GM21515 (cell line): Measurements from ENCODE around the gene WBP1.
"Not testable (repeated sequence)": the region's sequence is repeated elsewhere in the genome, so short reads cannot be mapped to it uniquely, and the experiment has no call there.

Experiments
- ATAC-seq: cut with Tn5 transposase; IDR thresholded peaks from one replicate; pipeline ENCODE4 v1.9.1; 2021; ENCODE audit not compliant: unreplicated experiment

WBP1 gene

GRCh38 chr2:74458132-74458937, at the start of gene WBP1:
WBP1 (plus strand) TSS chr2:74458438; CDS start chr2:74458603, 165 bp downstream.
- peak; percentile 78 for ATAC-seq

DNA sequence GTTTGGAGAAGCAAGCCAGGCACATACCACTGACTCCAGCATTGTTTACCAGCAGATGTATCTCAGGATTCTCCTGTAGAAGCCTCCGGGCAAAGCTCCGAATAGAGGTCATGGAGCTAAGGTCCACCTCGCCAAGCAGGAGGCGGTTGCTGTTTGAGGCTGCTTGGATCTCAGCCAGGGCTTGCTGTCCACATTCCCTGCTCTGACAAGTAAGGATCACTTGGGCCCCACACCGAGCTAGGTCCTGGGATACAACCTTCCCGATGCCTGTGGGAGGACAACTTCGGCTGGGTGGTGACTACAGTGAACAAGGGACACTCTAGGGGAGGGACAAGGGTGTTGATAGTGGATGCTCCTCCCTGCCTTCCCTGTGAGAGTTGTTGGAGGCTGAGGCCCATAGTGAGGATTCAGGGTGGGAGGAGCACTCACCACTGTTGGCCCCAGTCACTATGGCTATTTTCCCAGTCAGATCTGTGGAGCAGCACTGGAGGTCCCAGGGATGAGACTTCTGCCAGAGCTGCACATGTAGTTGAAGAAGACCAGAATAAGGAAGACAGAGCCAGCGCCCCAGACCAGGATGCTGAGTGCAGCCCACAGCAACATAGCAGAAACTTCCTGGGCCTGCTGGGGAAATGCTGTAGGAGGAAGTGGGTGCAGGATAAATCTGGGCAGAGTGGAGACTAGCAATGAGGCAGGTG, 45.1 kb upstream of the WBP1 start:
- no peak for ATAC-seq

DNA sequence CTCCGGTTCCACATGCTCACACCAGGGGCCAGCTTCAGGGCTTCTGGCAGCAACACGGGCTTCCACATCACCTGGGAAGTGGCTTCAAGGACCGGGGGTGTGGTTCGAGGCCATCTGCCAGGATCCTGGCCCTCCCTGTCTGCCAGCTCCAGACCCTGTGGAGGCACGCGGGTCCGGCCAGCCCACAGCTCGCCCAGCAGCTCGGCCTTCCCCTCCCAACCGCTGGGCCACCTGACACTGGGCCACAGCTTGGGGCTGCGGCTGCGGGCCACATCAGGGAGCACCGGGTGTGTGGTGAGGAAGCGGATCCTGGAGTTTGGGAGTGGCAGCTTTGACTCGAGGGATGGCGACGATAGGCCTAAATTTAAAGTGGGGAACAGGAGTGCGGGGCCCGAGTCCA, 43.8 kb upstream of the WBP1 start:
- no peak for ATAC-seq

GRCh38 chr2:74414881-74415761, 43.1 kb upstream of the WBP1 start:
- ATAC-seq = no peak

- ATAC-seq = no peak
These were observed 42.4 kb upstream of the WBP1 start for GRCh38 chr2:74415762-74416395.

DNA sequence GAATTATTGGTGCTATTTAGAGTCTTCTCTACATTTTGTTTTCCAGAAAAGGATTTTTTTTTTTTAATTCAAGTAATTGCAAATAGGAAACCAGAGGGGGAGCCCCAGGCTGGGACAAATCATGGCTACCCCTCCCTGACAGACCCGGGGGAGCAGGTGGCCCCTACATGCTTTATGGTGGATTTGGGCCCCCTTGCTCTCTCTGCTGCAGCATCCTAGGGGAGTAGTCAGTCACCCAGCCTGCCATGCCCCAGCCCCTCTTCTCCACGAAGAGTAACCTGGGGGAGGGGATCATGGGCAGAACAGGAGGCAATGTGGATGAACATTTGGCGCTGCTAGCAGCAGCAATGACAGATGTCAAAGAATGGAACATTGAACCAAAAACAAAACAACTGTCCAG, 41.5 kb upstream of the WBP1 start:
- no peak for ATAC-seq

- no peak for ATAC-seq
These were observed 41.0 kb upstream of the WBP1 start for GRCh38 chr2:74417197-74417596.

DNA sequence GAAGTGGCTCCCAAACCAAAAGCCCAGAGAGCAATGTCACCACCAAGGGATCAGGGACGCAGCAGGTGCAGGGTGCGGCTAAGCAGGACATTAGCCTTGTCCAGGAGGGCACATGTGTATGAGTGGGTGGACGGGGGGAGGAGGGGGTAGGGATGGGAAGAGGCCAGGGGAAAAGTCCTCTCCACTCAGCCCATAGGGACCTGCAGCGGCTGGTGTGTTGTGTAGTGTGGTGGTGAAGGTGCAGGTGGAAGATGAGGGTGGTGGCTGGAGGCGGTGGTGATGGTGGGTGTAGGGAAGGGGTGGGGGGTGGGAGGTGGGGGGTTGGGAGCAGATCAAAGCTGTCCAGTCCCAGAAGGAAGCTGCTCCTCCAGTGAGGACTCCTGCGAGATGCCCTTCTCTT, 40.5 kb upstream of the WBP1 start:
- ATAC-seq = no peak

DNA sequence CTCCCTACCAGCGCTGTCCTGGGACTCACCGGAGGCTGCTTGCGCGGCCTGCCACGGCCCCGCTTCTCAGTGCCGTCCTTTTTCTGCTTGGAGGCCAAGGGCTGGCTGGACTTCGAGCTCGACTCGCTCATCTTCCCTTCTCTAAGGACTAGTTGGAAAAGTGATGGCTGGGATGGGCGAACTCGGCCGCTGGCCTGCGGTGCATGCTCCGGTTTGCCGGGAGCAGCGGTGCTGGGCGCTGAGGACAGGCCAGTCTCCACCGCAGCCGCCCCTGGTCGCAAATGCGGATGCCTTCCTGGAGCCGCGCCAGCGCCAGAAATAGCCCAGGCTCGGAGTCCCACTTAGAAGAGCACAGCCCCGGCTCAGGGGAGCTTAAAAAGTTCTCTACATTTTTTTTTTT, 39.9 kb upstream of the WBP1 start:
- no peak for ATAC-seq

- ATAC-seq = no peak
These were observed 38.9 kb upstream of the WBP1 start for GRCh38 chr2:74419345-74419744.

- no peak for ATAC-seq
These were observed 38.2 kb upstream of the WBP1 start for GRCh38 chr2:74420006-74420405.

DNA sequence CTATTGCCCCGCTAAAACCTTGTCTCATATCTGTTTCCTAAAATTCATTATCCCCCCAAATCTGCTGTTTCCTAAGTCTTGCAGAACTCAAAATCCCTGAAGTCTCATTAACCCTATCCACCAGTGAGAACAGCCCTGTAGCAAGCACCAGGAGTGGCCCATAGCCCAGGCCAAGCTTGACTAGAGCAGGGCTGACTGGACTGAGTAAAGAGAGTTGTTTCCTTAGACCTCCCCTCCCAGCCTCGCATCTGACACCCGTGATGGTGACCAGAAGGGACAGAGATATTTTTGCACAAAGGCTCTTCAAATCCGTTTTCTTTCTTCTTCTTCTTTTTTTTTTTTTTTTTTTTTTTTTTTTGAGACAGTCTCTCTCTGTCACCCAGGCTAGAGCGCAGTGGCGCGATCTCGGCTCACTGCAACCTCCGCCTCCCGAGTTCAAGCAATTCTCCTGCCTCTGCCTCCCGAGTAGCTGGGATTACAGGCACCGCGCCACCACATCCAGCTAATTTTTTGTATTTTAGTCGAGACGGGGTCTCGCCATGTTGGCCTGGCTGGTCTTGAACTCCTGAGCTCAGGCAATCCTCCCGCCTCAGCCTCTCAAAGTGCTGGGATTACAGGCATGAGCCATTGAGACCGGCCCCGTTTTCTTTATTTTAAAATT, 37.7 kb upstream of the WBP1 start:
- not testable (repeated sequence) for ATAC-seq

GRCh38 chr2:74421221-74421870, 36.9 kb upstream of the WBP1 start, which contains the start of the genes C2orf81 and WDR54:
C2orf81 (minus strand) TSS chr2:74421619; CDS start chr2:74421560, 59 bp downstream.
WDR54 (plus strand) TSS chr2:74421730; CDS start chr2:74422154, 424 bp downstream.
- peak; percentile 92 for ATAC-seq

GRCh38 chr2:74423231-74424095, 34.8 kb upstream of the WBP1 start:
- no peak for ATAC-seq

DNA sequence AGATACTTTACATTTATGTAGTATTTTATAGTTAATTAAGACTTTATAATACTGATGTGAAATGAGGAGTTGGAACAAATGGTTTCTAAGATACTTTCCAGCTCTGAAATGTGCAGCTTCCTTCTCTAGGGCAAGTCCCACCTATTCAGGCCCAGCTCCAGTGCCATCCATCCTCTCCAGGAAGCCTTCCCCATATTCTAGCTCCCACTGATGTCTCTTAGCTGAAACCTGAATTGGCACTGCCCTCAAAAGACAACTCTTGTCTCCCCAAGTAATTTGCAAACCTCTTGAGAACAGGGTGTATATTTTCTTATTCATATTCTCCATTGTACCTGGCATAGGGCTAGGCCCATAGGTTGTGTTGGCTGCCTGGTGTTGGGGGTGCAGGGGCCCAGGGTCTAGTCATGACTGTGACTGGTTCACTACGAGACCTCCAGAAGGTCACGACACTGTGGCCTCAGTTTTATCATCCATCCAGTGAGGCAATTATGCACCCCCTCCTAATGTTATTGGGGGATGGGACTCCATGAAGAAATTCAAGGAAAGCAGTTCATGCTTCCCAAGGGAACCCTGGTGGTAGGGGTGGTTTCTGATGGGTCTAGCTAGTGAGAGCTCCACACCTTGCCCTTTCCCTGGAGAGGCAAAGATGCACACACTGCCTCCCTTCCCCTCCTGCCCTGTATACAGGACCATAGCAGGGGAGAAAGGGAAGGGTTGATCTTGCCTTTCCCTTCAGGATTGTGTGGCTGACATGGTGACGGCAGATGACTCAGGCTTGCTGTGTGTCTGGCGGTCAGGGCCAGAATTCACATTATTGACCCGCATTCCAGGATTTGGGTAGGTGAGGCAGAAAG, 33.9 kb upstream of the WBP1 start:
- no peak for ATAC-seq

DNA sequence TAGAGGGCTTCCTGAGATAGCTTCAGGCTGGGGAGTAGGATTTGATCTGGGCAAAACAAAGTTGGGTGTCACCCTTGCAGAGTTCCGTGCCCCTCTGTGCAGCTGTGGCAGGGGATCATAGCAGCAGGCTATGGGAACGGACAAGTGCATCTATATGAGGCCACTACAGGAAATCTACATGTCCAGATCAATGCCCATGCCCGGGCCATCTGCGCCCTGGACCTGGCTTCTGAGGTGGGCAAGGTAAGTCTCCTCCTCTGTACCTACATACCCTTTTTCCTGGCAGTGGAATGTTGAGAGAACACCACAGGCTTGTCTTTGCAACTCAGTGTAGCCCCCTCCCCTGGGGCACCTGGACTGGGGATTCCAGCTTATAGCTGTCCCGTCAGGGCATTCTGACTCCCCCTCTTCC, 33.2 kb upstream of the WBP1 start:
- no peak for ATAC-seq

DNA sequence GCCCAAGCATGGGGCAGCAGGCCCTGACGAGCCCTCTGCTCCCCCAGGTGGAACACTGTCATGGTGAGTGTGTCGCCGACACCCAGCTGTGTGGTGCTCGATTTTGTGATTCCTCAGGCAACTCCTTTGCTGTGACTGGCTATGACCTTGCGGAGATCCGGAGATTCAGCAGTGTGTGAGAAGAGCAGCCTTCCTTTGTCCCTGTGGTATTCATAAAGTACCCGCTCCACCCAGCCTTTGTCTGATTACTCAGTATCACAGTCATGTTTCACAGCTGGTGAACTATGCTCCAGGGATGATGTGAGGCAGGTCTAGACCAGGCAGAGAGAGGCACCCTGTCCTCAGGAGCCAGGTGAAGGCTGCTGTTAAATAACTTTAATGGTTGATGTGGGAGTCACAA, 32.7 kb upstream of the WBP1 start:
- ATAC-seq = no peak
